ENCODE measurements around the gene ZNF638. TPM values are rescaled to one million over a fixed set of nuclear protein-coding genes. Genes with fewer than 3 reads are reported as not detected.
"Not testable (repeated sequence)": the region's sequence is repeated elsewhere in the genome, so short reads cannot be mapped to it uniquely, and the experiment has no call there.

ZNF638 gene
- total RNA-seq, 1 donor from 2014 or later: 211 TPM

GRCh38 chr2:71326968-71327367 is 4.6 kb upstream of the ZNF638 start:
- Mint-ChIP-seq H3K36me3 (ENCODE audit: unreplicated experiment) (peaks cover 9% of the 10 kb centered on the region), H3K27ac (ENCODE audit: unreplicated experiment) (no peak overlapping the region), H3K27me3 (ENCODE audit: unreplicated experiment) (peaks cover 4% of the 10 kb centered on the region), H3K4me3 (ENCODE audit: unreplicated experiment) (no peak overlapping the region), H3K9me3 (ENCODE audit: unreplicated experiment) (peaks cover 10% of the 10 kb centered on the region), H3K4me1 (ENCODE audit: low read depth, unreplicated experiment) (no peaks in the 10 kb centered on the region)
- no peak for TF ChIP-seq CTCF (IDR thresholded peaks at IDR 0.05; ENCODE audit: partially characterized antibody, unreplicated experiment)
- DNase-seq: no peak

DNA sequence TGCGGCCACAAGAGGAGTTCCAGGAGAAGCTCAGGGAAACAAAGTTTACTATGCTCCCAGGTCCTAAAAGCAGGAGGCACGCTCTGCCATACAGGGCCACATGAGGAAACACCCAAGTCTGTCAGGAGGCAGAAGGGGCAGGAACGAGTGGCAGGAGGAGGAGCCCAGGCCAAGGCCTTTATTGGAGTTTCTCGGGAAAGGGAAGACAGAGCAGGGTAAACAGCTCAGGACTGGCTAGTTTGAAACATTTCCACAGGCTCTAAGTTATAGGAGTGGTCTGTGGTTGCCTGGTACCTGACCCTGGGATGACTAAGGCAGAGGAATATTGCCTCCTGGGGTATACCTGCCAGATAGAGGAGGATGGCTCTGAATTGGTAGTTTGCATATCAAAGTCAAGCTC is 3.7 kb upstream of the ZNF638 start:
- no peak for TF ChIP-seq CTCF (IDR thresholded peaks at IDR 0.05; ENCODE audit: partially characterized antibody, unreplicated experiment)
- Mint-ChIP-seq H3K36me3 (ENCODE audit: unreplicated experiment) (no peaks in the 10 kb centered on the region), H3K4me3 (ENCODE audit: unreplicated experiment) (no peak overlapping the region), H3K27ac (ENCODE audit: unreplicated experiment) (no peak overlapping the region), H3K4me1 (ENCODE audit: low read depth, unreplicated experiment) (no peaks in the 10 kb centered on the region), H3K9me3 (ENCODE audit: unreplicated experiment) (peaks cover 11% of the 10 kb centered on the region), H3K27me3 (ENCODE audit: unreplicated experiment) (peaks cover 8% of the 10 kb centered on the region)
- DNase-seq: no peak

DNA sequence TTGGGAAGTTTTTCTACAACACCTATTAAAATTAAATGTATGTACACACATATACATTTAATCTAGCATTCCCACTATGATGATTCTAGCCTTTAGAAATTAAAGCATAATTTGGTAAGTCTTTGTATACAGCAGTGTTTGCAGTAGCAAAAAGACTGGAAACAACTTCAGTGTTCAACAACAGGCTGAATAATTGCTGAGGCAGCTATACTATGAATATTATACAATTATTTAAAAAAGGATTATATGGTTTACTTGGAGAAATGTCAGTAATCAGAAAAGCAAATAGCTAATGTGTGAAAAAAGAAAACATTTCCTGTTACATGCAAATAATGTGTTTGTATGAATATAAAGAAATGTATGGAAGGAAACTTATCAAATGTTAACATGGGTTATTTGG is 1.4 kb upstream of the ZNF638 start:
- H3K4me1 Mint-ChIP-seq (ENCODE audit: low read depth, unreplicated experiment): peaks cover 12% of the 10 kb centered on the region
- H3K9me3 Mint-ChIP-seq (ENCODE audit: unreplicated experiment): peaks cover 5% of the 10 kb centered on the region
- peak overlapping the region; percentile 24 for H3K27ac Mint-ChIP-seq (ENCODE audit: unreplicated experiment)
- no peak for TF ChIP-seq CTCF (IDR thresholded peaks at IDR 0.05; ENCODE audit: partially characterized antibody, unreplicated experiment)
- no peak for DNase-seq
- no peak overlapping the region for H3K4me3 Mint-ChIP-seq (ENCODE audit: unreplicated experiment)
- no peaks in the 10 kb centered on the region for H3K36me3 Mint-ChIP-seq (ENCODE audit: unreplicated experiment)
- H3K27me3 Mint-ChIP-seq (ENCODE audit: unreplicated experiment): peaks cover 8% of the 10 kb centered on the region

DNA sequence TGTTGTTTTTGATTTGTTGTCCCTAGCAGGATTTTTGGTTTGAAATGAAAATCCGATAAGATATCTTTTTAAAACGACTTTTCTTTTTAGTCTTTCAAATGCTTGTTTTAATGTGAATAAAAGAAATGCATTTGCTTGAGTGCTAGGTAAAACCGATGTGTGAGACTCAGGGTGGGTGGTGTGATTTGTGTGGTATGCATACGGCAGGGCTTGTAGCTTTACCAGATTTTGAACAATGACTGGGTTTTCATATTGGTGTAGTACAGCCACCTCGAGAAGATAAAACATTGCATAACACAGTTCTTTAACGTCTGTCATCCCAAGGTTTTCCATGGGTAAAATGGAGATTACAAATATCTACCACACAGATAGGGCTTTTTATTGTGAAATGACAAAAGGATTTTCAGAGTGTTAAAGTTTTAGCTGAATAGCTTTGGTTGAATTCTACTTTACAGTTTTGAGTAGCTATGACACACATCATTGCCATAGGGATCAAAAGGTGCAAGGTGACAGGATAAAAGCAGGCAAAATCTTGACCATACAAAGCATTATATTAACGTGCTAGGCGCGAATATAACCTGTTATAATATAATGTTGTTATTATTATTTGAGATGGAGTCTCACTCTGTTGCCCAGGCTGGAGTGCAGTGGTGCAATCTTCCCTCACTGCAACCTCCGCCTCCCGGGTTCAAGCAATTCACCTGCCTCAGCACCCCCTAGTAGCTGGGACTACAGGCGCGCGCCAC is 824 bp upstream of the ZNF638 start:
- Mint-ChIP-seq H3K27ac (ENCODE audit: unreplicated experiment) (peak overlapping the region; percentile 24), H3K9me3 (ENCODE audit: unreplicated experiment) (peaks cover 5% of the 10 kb centered on the region), H3K4me1 (ENCODE audit: low read depth, unreplicated experiment) (peaks cover 12% of the 10 kb centered on the region), H3K27me3 (ENCODE audit: unreplicated experiment) (peaks cover 8% of the 10 kb centered on the region), H3K36me3 (ENCODE audit: unreplicated experiment) (no peaks in the 10 kb centered on the region), H3K4me3 (ENCODE audit: unreplicated experiment) (peak overlapping the region; percentile 62)
- no peak for DNase-seq
- no peak for TF ChIP-seq CTCF (IDR thresholded peaks at IDR 0.05; ENCODE audit: partially characterized antibody, unreplicated experiment)

DNA sequence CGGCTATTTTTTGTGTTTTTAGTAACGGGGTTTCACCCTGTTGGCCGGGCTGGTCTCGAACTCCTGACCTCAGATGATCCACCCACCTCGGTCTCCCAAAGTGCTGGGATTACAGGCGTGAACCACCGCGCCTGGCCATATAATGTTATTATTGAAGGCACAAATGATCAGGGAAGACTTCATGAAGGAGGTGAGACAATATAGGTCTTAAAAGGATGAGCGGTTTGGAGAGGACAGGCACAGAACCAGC is 326 bp upstream of the ZNF638 start:
- not testable (repeated sequence) for H3K27me3 Mint-ChIP-seq (ENCODE audit: unreplicated experiment); H3K9me3 Mint-ChIP-seq (ENCODE audit: unreplicated experiment); H3K36me3 Mint-ChIP-seq (ENCODE audit: unreplicated experiment); DNase-seq
- Mint-ChIP-seq H3K4me1 (ENCODE audit: low read depth, unreplicated experiment) (peaks cover 12% of the 10 kb centered on the region), H3K4me3 (ENCODE audit: unreplicated experiment) (peak overlapping the region; percentile 83), H3K27ac (ENCODE audit: unreplicated experiment) (peak overlapping the region; percentile 87)

Data from glutamatergic neuron (in vitro differentiated cells).